Vagina (tissue), 2 donors: ENCODE measurements around the gene SAC3D1.

Experiments
- CTCF ChIP-seq, 3 experiments: fragments of 450-650 bp in 2 of 3; fragments of 200-600 bp in 1 of 3; sonication (generic) in 1 of 3; IDR thresholded peaks; one replicate each; pipeline ENCODE4 v1.5.1; 2017 to 2019; ENCODE audit warnings: antibody characterized with exemption in 3 of 3, mild to moderate bottlenecking in 2 of 3, moderate library complexity in 2 of 3
- POLR2A ChIP-seq, 2 donors: fragments of 450-650 bp; IDR thresholded peaks; one replicate each; pipeline ENCODE4 v1.6.1; 2017; ENCODE audit warnings: antibody characterized with exemption in 2 of 2, mild to moderate bottlenecking in 2 of 2, moderate library complexity in 2 of 2

GRCh38 chr11:65035579-65035978 is 5.4 kb upstream of the SAC3D1 start:
- TF ChIP-seq CTCF (IDR thresholded peaks at IDR 0.05) (no peak), POLR2A (IDR thresholded peaks at IDR 0.05) (no peak)
